PFSK-1 (cell line): ENCODE measurements around the gene ELF2. TPM values are rescaled to one million over a fixed set of nuclear protein-coding genes. Genes with fewer than 3 reads are reported as not detected.
A peak's percentile ranks its signal among the peaks of the same experiment; 100 is the strongest.

Source experiments
- FOXP2 ChIP-seq: optimal IDR thresholded peaks from 2 replicates; pipeline ENCODE3; 2011; ENCODE audit warnings: borderline replicate concordance, control low read depth, inconsistent platforms; ENCODE audit not compliant: insufficient read depth; ENCODE audit errors: extremely low read length, extremely low read depth
- POLR2AphosphoS5 ChIP-seq: IDR thresholded peaks from 2 replicates; pipeline ENCODE4 v1.6.1; 2012; ENCODE audit warnings: low read depth, mild to moderate bottlenecking, control low read depth, low read length, moderate library complexity
- SIN3A ChIP-seq: IDR thresholded peaks from 2 replicates; pipeline ENCODE4 v1.6.1; 2012; ENCODE audit warnings: mild to moderate bottlenecking, low read length, moderate library complexity, borderline replicate concordance; ENCODE audit not compliant: insufficient read depth
- TAF1 ChIP-seq: IDR thresholded peaks from 2 replicates; pipeline ENCODE4 v1.6.1; 2012; ENCODE audit warnings: low read length, control low read depth, borderline replicate concordance; ENCODE audit not compliant: insufficient read depth
- polyA plus RNA-seq: library from polyadenylated mRNA; unstranded; fragments of >200 nt; gene quantifications from one replicate; pipeline ENCODE4 v1.2.1, GENCODE V29; 2012; ENCODE audit warnings: low read depth, missing spikeins; ENCODE audit not compliant: insufficient read length
- TF ChIP-seq, protein P1 (sequence below), 2 experiments: IDR thresholded peaks; 2 replicates each; pipeline versions ENCODE4 v1.6.1 to v1.8.0; 2011 to 2012; ENCODE audit warnings: low read depth in 2 of 2, low read length in 2 of 2, control low read depth in 1 of 2, inconsistent platforms in 1 of 2, mild to moderate bottlenecking in 1 of 2, moderate library complexity in 1 of 2; ENCODE audit not compliant: insufficient read depth in 1 of 2

ELF2 gene
- polyA plus RNA-seq: 9.0 TPM

GRCh38 chr4:139177049-139177868 lies at the start of gene ELF2:
Gene ELF2 (minus strand): TSS chr4:139177218. CDS start chr4:139137701, 39,517 bp downstream.
- TF ChIP-seq FOXP2 (no peak), POLR2AphosphoS5 (peak; percentile 41; the same call in 1 of the 2 replicates)

GRCh38 chr4:139223682-139224317 lies 46.8 kb upstream of the ELF2 start:
- no peak for TF ChIP-seq SIN3A
- TF ChIP-seq, protein P1, sequence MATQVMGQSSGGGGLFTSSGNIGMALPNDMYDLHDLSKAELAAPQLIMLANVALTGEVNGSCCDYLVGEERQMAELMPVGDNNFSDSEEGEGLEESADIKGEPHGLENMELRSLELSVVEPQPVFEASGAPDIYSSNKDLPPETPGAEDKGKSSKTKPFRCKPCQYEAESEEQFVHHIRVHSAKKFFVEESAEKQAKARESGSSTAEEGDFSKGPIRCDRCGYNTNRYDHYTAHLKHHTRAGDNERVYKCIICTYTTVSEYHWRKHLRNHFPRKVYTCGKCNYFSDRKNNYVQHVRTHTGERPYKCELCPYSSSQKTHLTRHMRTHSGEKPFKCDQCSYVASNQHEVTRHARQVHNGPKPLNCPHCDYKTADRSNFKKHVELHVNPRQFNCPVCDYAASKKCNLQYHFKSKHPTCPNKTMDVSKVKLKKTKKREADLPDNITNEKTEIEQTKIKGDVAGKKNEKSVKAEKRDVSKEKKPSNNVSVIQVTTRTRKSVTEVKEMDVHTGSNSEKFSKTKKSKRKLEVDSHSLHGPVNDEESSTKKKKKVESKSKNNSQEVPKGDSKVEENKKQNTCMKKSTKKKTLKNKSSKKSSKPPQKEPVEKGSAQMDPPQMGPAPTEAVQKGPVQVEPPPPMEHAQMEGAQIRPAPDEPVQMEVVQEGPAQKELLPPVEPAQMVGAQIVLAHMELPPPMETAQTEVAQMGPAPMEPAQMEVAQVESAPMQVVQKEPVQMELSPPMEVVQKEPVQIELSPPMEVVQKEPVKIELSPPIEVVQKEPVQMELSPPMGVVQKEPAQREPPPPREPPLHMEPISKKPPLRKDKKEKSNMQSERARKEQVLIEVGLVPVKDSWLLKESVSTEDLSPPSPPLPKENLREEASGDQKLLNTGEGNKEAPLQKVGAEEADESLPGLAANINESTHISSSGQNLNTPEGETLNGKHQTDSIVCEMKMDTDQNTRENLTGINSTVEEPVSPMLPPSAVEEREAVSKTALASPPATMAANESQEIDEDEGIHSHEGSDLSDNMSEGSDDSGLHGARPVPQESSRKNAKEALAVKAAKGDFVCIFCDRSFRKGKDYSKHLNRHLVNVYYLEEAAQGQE (IDR thresholded peaks at IDR 0.05; ENCODE audit: insufficient read depth in 1 of 2, low read depth in 2 of 2, low read length in 2 of 2): no peak
- TF ChIP-seq TAF1: no peak
- no peak for TF ChIP-seq FOXP2
- no peak for TF ChIP-seq POLR2AphosphoS5

GRCh38 chr4:139222215-139222614 lies 45.2 kb upstream of the ELF2 start:
- TF ChIP-seq POLR2AphosphoS5: no peak
- no peak for TF ChIP-seq SIN3A
- TF ChIP-seq FOXP2: no peak
- TF ChIP-seq, protein P1 (IDR thresholded peaks at IDR 0.05; ENCODE audit: insufficient read depth in 1 of 2, low read depth in 2 of 2, low read length in 2 of 2): no peak
- TF ChIP-seq TAF1: no peak

- TF ChIP-seq, protein P1 (IDR thresholded peaks at IDR 0.05; ENCODE audit: insufficient read depth in 1 of 2, low read depth in 2 of 2, low read length in 2 of 2): no peak
- TF ChIP-seq POLR2AphosphoS5: no peak
- no peak for TF ChIP-seq TAF1
- TF ChIP-seq SIN3A: no peak
- no peak for TF ChIP-seq FOXP2
Measured at GRCh38 chr4:139221687-139222086, 44.7 kb upstream of the ELF2 start.

DNA sequence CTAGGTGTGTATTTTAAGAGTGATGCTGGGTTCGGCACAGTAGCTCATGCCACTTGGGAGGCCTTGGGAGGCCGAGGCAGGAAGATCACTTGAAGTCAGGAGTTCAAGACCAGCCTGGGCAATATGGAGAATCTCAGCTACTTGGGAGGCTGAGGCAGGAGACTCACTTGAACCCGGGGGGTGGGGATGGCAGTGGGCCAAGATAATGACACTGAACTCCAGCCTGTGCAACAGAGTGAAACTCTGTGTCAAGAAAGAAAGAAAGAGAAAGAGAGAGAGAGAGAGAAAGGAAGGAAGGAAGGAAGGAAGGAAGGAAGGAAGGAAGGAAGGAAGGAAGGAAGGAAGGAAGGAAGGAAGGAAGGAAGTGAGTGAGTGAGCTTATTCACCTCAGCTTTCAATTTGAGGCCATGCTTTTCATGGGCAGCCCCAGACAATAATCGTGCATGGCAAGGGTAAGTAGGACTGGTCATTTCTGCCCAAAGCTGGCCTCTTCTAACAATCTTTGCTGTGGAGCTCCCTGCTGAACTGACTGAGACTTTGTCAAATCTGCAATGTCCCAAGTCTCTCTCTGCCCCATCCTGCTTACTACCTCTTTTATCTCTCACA lies 42.5 kb upstream of the ELF2 start:
- TF ChIP-seq SIN3A (no peak), POLR2AphosphoS5 (no peak), FOXP2 (no peak), TAF1 (no peak)
- TF ChIP-seq, protein P1 (IDR thresholded peaks at IDR 0.05; ENCODE audit: insufficient read depth in 1 of 2, low read depth in 2 of 2, low read length in 2 of 2): no peak
